Activated T-cell treated with anti-CD3 and anti-CD28 coated beads, Interleukin-2, amount 50 U/mL, for 1 hour (primary cell): Measurements from ENCODE around the gene CREG2.

Source experiments
- DNase-seq: peaks from one replicate; pipeline ENCODE4 v3.0.0-alpha.2; 2020

The CREG2 gene

GRCh38 chr2:101387151-101387834, at the start of gene CREG2:
Gene CREG2, minus strand, starts transcription at chr2:101387503. Its CDS starts 46 bp downstream, at chr2:101387457.
- peak; percentile 69 for DNase-seq

GRCh38 chr2:101435001-101435862, 47.9 kb upstream of the CREG2 start:
- DNase-seq, result no peak

- no peak for DNase-seq
Measured at GRCh38 chr2:101433465-101433864, 46.2 kb upstream of the CREG2 start.

GRCh38 chr2:101432411-101433181, 45.3 kb upstream of the CREG2 start:
- DNase-seq, result no peak

GRCh38 chr2:101431486-101431885, 44.2 kb upstream of the CREG2 start:
- no peak for DNase-seq

GRCh38 chr2:101430156-101430555, 42.9 kb upstream of the CREG2 start:
- no peak for DNase-seq

- no peak for DNase-seq
Measured at GRCh38 chr2:101429453-101429852, 42.1 kb upstream of the CREG2 start.

GRCh38 chr2:101428422-101429176, 41.3 kb upstream of the CREG2 start:
- DNase-seq, result no peak

GRCh38 chr2:101427743-101428142, 40.4 kb upstream of the CREG2 start:
- no peak for DNase-seq

GRCh38 chr2:101427240-101427639, 39.9 kb upstream of the CREG2 start:
- DNase-seq, result no peak

- DNase-seq, result no peak
Measured at GRCh38 chr2:101426822-101427221, 39.5 kb upstream of the CREG2 start.

- no peak for DNase-seq
Measured at GRCh38 chr2:101420623-101421022, 33.3 kb upstream of the CREG2 start.

- DNase-seq, result no peak
Measured at GRCh38 chr2:101419096-101419663, 31.9 kb upstream of the CREG2 start.

GRCh38 chr2:101418460-101419095, 31.3 kb upstream of the CREG2 start:
- no peak for DNase-seq

GRCh38 chr2:101416609-101417008, 29.3 kb upstream of the CREG2 start:
- DNase-seq, result no peak

- no peak for DNase-seq
Measured at GRCh38 chr2:101415884-101416283, 28.6 kb upstream of the CREG2 start.

GRCh38 chr2:101415220-101415619, 27.9 kb upstream of the CREG2 start:
- DNase-seq, result no peak

- no peak for DNase-seq
Measured at GRCh38 chr2:101412092-101412694, 24.9 kb upstream of the CREG2 start.

GRCh38 chr2:101410746-101411145, 23.4 kb upstream of the CREG2 start:
- no peak for DNase-seq

- no peak for DNase-seq
Measured at GRCh38 chr2:101410114-101410513, 22.8 kb upstream of the CREG2 start.

GRCh38 chr2:101409699-101410098, 22.4 kb upstream of the CREG2 start:
- DNase-seq, result no peak
